IPS-11a (cell line): ENCODE measurements around the gene FASTKD1.
"Not testable (repeated sequence)": the region's sequence is repeated elsewhere in the genome, so short reads cannot be mapped to it uniquely, and the experiment has no call there.

Source experiments
- H3K4me3 ChIP-seq: one replicate; pipeline ENCODE4 v1.5.1; 2013; ENCODE audit warnings: low read depth, low read length, control low read depth

Gene FASTKD1

DNA sequence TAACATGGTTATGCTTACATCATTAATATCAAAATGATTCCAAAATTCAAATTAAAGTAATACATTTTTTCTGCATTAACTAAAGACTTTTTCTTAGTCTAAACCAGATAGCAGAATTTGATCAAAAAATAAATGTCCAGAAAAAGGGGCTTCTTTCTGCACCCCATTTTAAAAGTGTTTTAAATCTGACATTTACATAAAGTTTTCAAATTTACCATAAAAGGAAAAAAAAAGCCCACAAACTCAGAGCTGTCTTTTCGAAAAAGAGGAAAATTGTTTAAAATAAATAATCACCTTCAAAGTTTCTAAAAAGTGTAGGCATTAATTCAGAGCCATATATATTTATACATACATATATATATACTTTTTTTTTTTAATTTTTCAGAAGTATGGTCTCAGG, 1.5 kb downstream of the FASTKD1 start:
- H3K4me3 ChIP-seq: no peak overlapping the region

- H3K4me3 ChIP-seq: no peak overlapping the region
Observed at GRCh38 chr2:169571571-169571970, 2.1 kb downstream of the FASTKD1 start.

DNA sequence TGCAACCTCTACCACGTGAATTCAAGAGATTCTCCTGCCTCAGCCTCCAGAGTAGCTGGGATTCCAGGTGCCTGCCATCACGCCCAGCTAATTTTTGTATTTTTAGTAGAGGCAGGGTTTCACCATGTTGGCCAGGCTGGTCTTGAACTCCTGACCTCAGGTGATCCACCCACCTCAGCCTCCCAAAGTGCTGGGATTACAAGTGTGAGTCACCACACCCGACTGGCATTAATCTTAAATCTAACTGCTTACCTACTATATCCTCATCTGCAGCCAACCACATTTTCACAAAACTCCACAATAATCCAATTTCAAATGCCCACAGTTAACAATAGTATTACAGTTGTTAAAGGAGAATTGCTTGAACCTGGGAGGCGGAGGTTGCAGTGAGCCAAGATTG, 2.9 kb downstream of the FASTKD1 start:
- not testable (repeated sequence) for H3K4me3 ChIP-seq

- no peak overlapping the region for H3K4me3 ChIP-seq
Observed at GRCh38 chr2:169569948-169570347, 3.7 kb downstream of the FASTKD1 start.

DNA sequence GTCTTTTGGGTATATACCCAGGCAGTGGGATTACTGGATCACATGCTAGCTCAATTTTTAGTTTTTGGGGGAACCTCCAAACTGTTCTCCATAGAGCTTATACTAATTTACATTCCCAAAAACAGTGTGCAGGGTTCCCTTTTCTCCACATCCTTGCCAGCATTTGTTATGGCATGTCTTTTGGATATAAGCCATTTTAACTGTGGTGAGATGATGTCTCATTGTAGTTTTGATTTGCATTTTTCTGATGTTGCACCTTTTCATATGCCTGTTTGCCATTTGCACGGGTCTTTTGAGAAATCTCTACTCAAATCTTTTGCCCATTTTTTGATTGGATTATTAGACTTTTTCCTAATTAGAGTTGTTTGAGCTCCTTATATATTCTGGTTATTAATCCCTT, 8.0 kb downstream of the FASTKD1 start:
- no peak overlapping the region for H3K4me3 ChIP-seq

DNA sequence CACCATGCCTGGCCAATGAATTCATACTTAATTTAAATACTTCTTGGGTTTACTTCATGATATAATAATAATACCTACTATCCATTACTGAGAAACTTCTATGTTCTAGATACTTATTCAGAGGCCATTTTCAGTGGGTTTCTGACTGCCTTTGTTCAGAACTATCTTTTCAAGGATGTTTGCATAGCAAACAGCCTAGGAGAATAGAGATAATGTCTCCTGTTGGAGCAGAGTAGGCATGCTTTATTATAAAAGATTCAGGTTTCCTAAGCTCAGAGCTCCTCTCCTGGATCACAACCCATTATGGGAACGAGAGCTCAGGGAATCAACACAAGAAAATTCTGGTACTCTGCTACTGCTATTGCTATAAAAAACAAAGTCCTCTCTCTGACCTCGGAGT, 11.1 kb downstream of the FASTKD1 start:
- no peak overlapping the region for H3K4me3 ChIP-seq

GRCh38 chr2:169562084-169562483, 11.6 kb downstream of the FASTKD1 start:
- not testable (repeated sequence) for H3K4me3 ChIP-seq

DNA sequence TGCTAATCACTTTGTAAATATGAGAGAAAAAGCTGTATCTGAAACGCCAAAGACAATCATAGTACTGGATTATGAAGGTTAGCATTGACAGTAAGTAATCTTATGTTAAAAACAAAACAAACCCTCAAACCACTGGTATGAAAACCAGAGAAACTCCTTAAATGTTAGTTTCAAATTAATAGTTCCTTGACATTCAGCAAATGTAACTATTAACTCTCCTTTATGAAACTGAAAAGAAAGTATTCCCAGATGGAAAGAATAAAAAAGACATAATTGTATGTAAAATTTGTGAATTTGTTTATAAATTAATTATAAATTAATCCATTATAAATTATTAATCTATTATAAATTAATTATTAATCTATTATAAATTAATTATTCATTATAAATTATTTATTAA, 12.3 kb downstream of the FASTKD1 start:
- H3K4me3 ChIP-seq: no peak overlapping the region

GRCh38 chr2:169546756-169547155, 26.9 kb downstream of the FASTKD1 start:
- no peak overlapping the region for H3K4me3 ChIP-seq

DNA sequence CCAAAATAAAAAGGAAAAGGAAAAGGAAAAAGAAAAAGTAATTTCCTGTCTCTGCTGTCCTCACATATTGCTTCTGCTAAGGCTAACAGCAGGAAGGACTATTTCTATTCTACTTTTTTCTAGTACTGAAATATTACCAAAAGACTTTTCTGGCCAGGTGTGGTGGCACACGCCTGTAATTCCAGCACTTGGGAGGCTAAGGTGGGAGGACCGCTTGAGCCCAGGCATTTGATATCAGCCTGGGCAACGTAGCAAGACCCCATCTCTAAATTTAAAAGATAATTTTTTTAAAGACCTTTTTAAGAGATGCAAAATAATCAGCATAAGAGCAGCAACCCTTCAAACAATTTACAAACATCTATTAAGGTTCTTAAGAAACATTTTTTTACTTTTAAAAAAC, 31.2 kb downstream of the FASTKD1 start:
- no peak overlapping the region for H3K4me3 ChIP-seq

DNA sequence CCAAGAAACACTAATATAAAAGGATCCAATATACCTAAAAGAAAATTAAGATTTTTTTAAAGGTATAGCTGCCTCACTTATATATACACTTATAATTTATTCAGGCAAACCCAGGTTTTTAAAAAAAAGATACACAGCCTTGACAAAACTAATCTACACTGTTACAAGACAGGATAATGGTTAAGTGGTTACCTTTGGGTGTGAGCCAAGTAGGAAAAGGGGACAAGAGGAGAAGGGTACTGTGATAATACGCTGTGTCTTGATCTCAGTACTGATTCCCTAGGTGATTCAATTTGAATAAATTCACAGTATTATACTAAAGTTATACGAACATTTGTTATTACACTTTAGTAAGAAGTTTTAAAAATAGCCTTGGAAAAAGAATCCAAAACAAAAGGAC, 33.5 kb downstream of the FASTKD1 start:
- H3K4me3 ChIP-seq: no peak overlapping the region

- H3K4me3 ChIP-seq: not testable (repeated sequence)
Observed at GRCh38 chr2:169539460-169539859, 34.2 kb downstream of the FASTKD1 start.

GRCh38 chr2:169528271-169528701, 45.4 kb downstream of the FASTKD1 start:
- no peak overlapping the region for H3K4me3 ChIP-seq

DNA sequence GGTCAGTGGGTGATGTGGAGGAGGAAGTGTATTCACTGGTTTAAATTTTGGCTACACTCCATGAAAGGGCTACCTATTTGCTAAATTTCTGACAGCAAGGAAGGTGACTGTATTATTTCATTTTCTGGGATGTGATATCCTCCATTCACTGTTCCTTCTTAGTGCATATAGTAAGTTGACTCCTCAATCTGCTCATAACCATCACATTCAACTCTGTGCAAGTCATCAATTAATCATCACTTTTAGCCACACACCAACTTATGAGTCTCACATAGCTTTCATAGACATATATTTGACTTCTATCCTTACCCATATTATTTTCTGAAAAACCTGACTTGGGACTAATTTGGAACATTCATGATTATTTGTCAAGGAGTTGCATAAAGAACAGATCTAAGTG, 47.2 kb downstream of the FASTKD1 start:
- no peak overlapping the region for H3K4me3 ChIP-seq

DNA sequence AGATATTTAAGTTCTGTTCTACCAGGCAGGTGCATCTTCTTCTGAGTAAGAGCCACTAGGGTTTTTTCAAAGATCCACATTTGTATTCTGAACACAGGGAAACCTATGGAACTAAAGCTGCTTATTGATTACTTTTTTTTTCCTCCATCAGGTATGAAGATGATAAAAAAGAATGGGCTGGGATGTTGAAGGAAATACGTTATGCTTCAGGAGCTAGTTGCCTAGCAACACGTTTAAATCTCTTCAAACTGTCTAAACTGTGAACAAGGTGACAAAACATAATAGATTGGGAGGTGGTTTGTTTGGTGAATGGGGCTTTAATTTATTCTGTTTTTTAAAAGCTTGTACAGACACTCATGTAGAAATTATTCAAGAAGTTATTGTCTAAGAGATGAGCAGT, 48.2 kb downstream of the FASTKD1 start:
- no peak overlapping the region for H3K4me3 ChIP-seq

- H3K4me3 ChIP-seq: no peak overlapping the region
Observed at GRCh38 chr2:169523681-169524080, 50.0 kb downstream of the FASTKD1 start.

DNA sequence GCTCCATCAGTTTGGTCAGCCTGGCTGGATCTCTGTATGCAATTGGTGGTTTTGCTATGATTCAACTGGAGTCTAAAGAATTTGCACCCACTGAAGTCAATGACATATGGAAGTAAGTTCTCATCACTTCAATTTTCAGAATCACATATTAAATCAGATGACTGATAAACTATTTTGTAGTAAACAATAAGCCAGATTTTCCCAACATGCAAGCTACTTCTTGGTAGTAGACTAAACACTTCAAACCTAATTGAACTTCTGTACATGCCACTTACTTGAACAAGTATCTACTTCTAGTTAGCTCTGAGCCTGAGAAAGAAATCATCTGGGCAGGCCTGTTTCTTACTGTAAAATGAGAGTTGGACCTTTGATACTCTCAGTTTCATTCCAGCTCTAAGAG, 52.8 kb downstream of the FASTKD1 start:
- no peak overlapping the region for H3K4me3 ChIP-seq

DNA sequence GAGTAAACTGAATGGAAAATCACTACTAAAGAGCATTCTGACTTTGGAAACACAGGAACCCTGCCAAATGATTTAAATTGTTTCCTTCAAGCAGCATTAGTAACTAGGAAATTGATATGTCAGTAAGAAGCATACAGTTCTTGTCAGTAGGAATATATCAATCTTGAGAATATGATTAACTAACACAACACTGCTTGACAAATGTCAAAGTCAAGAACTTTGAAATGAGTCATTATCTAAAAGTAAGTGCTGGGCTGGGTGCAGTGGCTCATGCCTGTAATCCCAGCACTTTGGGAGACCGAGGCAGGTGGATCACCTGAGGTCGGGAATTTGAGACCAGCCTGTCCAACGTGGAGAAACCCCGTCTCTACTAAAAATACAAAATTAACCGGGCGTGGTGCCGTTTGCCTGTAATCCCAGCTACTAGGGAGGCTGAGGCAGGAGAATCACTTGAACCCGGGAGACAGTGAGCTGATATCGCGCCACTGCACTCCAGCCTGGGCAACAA, 57.1 kb downstream of the FASTKD1 start:
- H3K4me3 ChIP-seq: not testable (repeated sequence)

DNA sequence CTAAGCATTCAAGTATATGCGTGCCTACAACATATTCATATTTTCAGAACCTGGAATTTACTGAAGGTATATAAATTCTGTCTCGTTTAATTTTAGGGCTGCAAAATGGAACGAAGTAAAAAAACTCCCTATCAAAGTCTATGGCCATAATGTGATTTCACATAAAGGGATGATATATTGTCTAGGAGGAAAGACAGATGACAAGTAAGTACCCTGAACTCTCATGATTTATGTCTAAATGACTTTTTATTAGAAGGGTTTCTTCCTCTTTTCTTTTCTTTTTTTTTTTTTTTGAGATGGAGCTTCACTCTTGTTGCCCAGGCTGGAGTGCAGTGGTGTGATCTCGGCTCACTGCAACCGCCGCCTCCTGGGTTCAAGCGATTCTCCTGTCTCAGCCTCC, 58.9 kb downstream of the FASTKD1 start:
- not testable (repeated sequence) for H3K4me3 ChIP-seq

GRCh38 chr2:169513926-169514325, 59.7 kb downstream of the FASTKD1 start:
- no peak overlapping the region for H3K4me3 ChIP-seq

- no peak overlapping the region for H3K4me3 ChIP-seq
Observed at GRCh38 chr2:169513094-169513493, 60.6 kb downstream of the FASTKD1 start.

GRCh38 chr2:169512525-169512924, 61.1 kb downstream of the FASTKD1 start:
- no peak overlapping the region for H3K4me3 ChIP-seq

DNA sequence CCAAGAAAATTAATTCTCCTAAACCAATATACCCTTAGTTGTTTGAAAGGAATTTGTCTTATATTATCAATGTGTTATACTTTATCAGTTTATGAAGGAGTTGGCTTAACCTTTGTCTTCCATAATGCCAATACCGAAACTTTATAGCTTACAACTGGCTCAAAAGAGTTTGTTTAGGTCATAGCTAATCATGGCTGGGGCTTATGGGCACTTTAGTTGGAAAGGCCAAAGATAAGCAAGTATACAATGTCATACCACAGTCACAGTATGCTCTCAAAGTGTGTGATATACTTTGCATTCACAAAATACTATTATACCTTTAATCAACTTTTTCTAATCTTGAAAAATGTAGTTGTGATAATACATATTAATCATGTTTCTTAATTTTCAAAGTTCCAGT, 61.8 kb downstream of the FASTKD1 start:
- H3K4me3 ChIP-seq: no peak overlapping the region

- no peak overlapping the region for H3K4me3 ChIP-seq
Observed at GRCh38 chr2:169510496-169510895, 63.2 kb downstream of the FASTKD1 start.
